ENCODE results near the gene OLR1.

The OLR1 gene

DNA sequence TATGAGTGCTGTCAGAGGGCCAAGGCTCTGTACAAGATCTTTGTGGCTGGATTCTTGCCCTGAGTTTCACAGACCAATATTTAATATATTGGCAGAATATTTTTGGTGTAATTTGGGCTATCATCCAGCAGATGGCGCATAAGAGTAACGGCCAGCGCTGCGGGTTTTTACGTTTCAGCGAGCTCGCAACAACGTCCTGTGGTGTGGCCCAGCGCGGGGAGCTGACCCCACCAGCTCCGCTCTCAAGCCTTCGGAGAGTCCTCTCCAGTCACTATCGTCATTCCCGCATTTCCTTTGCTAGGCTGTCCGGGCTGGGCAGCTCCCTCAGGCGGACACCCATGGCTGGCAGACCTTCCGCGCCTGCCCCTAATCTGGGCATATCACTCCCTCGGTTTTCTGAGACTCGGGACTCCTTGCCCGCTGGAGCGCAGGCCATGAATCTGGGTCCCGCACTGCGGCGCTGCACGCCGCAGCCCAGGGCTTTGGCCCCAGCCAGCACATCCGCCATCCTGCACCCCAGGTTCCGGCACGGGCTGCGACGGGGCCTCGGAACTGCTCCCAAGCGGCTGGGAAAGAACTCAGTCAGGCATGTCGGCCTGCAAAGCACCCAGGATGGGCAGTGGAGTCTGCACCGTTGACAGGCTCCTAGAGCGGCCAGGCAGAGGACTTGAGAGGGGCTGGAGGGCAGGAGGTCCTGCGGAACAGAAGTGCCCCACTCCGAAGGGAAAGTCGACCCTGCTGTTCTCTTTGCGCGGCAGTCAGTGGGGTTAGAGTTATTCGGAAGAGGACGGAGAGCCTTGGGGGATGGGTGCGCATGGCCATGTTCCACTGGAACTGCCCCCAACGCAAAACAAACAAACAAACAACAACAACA is 18.4 kb downstream of the OLR1 start:
- peak; percentile 25 for DNase-seq (ENCODE audit: low read depth, low spot score)

DNA sequence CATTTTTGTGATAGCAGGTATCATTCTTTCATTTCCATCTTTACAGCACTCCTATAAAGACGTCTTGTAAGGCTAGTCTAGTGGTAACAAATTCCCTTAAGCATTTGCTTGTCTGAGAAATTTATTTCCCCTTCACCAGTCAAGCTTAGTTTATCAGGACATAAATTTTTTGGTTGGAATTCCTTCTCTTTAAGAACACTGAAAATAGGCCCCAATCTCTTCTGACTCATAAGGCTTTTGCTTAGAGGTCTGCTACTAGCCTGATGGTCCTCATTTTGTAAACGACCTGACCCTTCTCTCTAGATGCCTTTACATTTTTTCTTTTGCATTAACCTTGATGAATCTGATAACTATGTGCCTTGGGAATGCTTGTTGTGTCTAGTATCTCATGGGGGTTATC is 20.3 kb downstream of the OLR1 start:
- no peak for DNase-seq (ENCODE audit: low read depth, low spot score)

DNA sequence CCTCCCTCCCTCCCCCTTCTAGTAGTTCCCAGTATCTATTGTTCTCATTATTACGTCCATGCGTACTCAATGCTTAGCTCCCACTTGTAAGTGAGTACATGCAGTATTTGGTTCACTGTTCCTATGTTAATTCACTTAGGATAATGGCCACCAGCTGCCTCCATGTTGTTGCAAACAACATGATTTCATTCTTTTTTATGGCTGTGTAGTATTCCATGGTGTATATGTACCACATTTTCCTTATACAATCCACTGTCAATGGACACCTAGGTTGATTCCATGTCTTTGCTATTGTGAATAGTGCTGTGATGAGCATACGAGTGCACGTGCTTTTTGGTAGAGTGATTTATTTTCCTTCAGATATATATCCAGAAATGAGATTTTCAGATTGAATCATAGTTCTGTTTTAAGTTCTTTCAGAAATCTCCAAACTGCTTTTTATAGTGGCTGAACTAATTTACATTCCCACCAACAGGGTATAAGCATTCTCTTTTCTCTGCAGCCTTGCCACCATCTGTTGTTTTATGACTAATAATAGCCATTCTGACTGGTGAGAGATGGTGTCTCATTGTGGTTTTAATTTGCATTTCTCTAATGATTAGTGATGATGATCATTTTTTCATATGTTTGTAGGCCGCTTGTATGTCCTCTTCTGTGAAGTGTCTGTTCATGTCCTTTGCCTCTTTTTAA is 24.1 kb downstream of the OLR1 start:
- no peak for DNase-seq (ENCODE audit: low read depth, low spot score)

DNA sequence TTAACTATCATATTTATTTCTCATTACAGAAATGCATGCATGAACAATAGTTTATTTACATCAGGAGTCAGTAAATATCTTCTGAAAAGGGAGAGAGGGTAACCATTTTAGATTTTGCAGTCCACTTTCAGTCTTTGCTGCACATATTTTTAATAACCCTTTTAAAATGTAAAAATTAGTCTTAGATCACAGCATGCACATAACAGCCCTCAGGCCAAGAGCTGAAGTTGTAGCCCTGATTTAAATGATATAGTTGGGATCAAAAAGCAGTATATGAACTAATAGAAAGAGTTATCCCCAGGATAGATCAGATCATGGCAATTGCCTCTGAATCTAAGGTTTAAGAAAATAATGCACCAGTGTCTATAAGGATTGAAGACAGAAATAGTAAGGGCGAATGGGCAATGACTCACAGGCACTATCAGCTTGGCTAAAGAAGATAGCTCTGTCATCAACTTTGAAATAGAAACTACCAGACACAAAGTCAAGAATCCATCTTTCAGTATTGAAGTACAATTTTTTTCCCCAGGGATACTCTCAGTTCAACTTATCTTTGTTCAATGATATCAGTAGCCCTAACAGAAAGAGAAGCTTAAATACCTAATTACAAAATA is 28.8 kb downstream of the OLR1 start:
- no peak for DNase-seq (ENCODE audit: low read depth, low spot score)

DNA sequence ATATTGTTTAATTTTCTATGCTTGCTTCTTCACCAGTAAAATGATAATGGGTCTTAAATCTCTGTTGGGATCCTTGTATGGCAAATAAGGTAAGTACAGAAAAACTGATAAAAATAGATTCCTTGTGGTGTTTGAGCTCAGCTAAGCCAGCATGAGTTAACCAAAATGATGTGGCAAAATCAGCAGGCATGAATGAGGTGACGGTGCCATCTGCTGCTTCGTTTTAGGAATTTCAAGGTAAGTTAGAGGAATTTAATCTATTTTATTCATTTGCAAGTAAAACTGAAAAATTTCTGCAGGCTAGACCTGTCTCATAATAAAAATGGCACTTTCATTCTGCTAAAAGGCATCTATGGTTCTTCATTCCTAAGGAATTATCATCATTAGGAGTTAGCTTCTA is 31.9 kb downstream of the OLR1 start:
- DNase-seq (ENCODE audit: low read depth, low spot score): no peak

DNA sequence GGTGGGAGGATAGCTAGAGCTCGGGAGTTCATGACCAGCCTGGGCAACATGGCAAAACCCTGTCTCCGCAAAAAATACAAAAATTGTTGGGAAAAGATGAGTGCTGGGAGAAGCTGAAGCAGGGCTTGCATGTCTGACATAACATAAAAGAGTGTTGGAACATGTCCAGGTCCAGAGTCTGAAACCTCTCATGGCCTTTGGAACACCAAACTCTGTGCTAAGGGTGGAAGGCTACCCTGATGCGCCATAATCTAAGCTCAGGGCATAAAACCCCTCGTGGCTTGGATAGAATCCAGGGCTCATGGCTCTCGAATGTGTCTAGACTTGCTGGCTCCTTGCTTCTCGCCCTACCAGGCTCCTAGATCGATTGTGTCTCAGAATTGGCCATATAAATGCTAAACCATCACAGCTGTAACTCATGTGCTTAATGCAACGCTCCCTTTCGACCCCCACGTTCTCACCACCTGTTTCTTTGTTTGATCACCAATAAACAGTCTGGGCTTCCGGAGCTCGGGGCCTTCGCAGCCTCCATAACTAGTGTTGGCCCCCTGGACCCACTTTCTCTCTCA is 35.2 kb downstream of the OLR1 start:
- no peak for DNase-seq (ENCODE audit: low read depth, low spot score)

DNA sequence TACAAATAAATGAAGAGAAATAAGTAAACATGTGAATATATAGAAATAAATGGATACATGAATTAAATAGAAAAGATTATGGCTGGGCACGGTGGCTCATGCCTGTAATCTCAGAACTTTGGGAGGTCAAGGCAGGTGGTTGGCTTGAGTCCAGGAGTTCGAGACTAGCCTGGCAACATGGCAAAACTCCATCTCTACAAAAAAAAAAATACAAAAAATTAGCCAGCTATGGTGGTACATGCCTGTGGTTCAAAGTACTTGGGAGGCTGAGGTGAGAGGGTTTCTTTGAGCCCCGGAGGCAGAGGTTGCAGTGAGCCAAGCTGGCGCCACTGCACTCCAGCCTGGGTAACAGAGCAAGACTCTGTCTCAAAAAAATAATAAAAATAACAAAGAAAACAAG is 36.8 kb downstream of the OLR1 start:
- no peak for DNase-seq (ENCODE audit: low read depth, low spot score)

DNA sequence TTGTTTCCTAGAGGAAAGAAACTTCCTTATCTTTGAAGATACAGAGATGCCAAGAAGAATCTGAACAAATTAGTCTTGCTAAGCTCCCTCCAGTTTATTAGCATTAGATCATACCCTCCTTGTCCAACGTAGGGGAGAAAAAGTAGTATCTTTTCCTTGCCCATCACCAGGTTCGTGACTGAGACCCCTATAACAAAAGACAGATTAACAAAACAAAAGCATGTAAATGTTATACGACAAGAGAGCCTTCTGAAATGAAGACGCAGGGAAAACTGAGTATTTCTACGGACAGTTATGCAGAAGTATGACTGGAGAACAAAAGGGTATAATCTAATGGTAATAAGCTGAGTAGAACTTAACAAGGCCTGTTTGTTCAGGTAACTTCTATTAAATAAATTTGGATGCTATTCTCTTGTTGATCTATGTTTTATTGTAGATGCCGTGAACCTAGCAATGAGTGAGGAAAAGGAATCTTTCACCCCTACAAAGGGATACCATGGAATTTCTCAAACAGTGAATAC is 39.0 kb downstream of the OLR1 start:
- DNase-seq (ENCODE audit: low read depth, low spot score): no peak

DNA sequence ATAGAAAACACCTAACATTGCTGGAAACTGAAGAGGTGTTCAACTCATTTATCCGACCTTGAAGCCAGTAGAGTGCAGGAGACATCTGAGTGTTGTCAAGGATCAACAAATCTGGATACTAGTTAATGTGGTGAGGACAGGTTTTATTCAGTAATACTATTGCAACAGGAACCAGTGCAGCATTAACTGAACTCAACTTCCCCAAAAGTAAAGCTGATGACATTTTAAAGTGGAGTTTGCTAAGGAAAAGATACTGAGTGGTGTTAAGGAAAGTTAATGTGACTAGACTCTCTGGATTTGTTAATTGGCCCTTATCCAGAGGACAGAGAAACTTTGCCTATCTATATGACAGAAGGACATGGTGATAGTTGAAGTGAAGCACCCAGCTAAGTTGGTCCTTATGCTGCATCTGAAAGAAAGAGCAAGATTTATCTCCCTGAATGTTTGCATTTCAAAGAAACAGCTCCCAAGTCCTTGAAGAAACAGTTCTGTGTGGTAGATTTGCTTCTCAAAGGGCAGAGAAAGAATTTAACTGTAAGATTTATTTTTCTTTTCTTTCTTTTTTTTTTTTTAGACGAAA is 40.7 kb downstream of the OLR1 start:
- no peak for DNase-seq (ENCODE audit: low read depth, low spot score)

DNA sequence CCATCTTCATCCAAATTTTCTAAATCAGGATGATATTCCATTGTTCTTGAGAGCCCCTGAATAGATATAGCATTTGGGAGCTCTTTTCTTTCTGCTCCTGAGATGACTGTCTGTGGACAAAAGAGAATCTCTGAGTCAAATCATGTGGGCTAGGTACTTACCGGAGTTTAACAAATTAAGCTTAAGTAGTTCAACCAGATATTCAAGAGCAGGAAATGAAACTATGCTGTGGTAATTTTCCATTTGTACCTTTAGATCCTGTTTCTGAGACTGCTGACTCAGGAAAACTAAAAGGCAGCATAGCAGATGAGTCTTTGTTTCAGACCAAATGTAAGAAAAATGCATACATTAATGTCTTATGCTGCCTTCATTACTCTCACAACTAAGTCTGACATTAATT is 41.9 kb downstream of the OLR1 start, which contains the start of gene CLEC7A:
Gene CLEC7A, minus strand, starts transcription at position 158 of the 400 bp plus-strand sequence. Its CDS starts 117 bp downstream, at position 41.
- no peak for DNase-seq (ENCODE audit: low read depth, low spot score)

DNA sequence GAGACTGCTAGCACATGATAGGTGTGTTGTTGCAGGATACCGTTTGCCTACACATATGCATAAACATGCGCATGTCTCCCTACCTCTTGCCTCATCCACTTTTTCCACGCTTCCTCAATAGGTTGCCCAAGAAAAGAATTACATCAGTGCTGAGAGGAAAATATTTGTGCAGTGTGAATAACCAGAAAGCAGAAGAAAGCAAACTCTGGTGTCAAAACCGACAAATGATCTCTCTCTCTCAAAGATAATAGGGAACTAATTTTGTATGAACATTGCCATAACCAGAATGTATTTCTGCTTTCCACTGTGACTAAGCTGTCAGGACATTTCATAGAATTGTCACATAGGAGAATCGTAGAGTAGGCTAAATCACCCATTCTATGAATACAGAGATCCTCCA is 43.2 kb downstream of the OLR1 start:
- no peak for DNase-seq (ENCODE audit: low read depth, low spot score)

DNA sequence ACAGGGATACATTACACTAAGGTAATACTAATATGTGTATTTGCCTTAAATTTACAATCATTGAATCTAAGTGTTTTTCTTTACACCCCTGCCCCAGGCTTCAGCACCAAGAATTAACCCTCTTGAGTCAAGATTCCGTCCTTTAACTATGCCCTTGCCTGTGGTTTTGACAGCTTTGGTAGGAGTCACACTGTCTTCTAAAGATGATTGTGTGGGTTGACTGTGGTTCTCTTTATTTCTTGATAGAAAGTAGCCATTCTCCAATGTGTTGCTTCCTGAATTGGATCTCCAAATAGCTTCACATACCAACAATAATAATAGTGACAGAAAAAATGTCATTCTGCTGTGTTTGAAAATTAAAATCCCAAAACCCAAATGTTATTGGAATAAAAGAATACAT is 45.5 kb downstream of the OLR1 start:
- no peak for DNase-seq (ENCODE audit: low read depth, low spot score)

DNA sequence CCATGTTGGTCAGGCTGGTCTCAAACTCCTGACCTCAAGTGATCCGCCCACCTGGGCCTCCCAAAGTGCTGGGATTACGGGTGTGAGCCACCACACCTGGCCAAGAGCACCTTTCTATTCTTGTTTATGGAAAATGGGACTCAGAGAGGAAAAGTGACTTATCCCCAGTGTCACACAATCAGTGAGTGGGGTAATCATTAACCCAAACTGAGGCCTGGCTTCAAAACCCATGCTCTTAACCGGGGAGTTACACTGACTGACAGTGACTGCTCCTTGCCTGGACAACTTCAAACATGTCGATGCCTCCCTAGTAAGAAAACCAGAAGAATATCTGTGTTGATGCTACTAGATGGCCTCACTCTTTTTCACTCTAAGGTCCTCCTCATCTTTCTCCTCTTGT is 49.2 kb downstream of the OLR1 start:
- DNase-seq (ENCODE audit: low read depth, low spot score): no peak

DNA sequence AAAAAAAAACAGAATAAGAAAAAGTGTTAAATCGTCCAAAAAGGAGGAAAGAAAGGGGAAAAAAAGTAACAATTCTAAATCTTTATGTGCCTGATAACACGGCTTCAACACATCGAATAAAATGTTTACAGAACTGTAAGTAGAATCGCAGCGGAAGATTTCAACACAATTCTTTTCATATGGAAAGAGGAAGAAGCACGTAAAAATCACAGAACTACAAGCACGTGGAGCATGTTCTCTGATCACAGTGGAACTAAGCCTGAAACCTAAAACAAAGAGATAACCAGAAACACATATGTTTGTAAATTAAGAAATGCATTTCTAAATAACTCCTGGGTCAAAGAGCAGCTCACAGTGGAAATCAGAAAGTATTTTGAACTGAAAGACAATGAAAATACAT is 50.7 kb downstream of the OLR1 start:
- DNase-seq (ENCODE audit: low read depth, low spot score): no peak

DNA sequence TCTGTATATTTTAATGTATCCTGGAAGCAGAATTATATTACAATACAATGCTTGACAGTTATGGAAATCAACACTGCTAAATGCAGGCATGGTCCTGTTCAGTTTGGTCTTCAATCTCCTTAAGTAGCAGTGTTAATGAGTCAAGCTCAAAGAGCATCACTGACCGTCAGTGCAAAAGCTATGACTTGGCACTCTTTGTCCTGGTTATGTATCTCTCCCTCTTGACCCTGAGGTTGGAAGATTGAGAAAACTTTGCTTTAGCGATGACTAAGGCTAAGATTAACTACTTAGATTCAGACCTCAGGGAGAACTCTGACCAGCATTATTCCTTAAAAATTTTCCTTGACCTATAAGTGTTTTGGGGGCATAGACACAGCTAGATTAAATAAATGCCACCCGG is 52.9 kb downstream of the OLR1 start:
- no peak for DNase-seq (ENCODE audit: low read depth, low spot score)

DNA sequence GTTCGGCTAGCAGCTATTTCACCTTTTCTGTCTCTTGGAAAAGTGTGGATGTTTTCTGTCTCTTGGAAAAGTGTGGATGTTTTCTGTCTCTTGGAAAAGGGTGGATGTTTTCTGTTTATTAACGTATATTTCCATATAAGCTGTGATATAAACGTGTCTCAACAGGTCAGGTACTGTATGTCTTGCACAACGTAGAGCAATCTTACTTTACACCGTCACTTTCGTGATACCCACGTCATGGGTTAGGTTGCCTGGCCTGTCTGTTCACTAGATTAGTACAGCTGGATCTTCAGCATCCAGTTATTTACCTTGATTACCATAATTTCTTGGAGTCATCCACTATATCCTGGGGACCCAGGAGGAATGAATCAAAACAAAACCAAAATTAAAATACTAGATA is 56.0 kb downstream of the OLR1 start:
- no peak for DNase-seq (ENCODE audit: low read depth, low spot score)

DNA sequence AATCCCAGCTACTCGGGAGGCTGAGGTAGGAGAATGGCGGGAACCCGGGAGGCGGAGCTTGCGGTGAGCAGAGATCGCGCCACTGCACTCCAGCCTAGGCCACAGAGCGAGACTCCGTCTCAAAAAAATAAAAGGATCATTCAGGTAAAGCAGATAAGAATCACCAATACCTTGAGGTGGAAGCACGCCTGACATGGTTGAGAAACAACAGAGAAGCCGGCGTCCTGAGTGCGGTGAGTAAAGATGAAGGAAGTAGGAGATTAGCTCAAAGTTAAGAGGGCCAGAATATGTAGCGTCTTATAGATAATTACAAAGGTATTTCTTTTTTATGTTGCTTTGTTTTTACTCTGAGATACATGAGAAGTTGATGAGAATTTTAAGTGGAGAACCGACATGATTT is 56.6 kb downstream of the OLR1 start:
- DNase-seq (ENCODE audit: low read depth, low spot score): no peak

DNA sequence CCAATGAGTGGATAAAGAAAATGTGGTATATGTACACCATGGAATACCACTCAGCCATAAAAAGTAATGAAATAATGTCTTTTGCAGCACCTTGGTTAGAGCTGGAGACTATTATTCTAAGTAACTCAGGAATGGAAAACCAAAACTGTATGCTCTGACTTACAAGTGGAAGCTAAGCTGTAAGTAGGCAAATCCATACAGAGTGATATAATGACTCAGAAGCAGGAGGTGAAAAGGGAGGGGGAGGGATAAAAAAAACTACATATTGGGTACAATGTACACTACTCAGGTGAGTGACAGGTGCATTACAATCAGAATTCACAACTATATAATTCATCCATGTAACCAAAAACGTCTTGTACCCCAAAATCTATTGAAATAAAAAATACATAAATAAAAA is 58.0 kb downstream of the OLR1 start:
- no peak for DNase-seq (ENCODE audit: low read depth, low spot score)

DNA sequence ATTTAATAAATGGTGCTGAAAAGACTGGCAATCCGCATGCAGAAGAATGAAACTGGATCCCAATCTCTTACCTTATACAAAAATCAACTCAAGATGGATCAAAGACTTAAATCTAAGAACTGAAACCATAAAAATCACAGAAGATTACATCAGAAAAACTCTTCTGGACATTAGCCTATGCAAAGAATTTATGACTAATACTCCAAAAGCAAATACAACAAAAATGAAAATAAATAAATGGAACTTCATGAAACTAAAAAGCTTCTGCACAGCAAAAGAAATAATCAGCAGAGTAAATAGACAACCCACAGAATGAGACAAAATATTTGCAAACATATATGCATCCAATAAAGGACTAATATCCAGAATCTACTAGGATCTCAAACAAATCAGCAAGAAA is 58.9 kb downstream of the OLR1 start:
- no peak for DNase-seq (ENCODE audit: low read depth, low spot score)

DNA sequence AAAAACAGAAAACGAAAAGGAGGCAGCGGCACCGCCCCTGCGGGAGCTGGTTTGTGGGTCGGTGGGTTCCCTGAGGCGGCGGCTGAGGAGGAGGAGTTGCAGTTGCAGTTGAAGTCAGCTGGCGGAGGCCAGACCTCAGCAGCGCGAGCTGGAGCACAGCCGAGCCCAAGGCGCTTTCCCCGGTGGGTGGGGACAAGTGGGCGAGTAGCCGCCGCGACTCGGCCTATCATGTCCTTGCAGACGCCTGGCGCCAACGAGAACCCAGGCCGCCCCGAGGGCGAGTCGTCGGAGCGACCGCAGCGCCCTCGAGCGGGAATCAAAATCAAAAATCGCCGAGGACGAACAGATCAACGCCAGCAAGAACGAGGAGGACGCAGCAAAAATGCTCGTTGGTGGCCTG is 60.5 kb downstream of the OLR1 start:
- DNase-seq (ENCODE audit: low read depth, low spot score): no peak

DNA sequence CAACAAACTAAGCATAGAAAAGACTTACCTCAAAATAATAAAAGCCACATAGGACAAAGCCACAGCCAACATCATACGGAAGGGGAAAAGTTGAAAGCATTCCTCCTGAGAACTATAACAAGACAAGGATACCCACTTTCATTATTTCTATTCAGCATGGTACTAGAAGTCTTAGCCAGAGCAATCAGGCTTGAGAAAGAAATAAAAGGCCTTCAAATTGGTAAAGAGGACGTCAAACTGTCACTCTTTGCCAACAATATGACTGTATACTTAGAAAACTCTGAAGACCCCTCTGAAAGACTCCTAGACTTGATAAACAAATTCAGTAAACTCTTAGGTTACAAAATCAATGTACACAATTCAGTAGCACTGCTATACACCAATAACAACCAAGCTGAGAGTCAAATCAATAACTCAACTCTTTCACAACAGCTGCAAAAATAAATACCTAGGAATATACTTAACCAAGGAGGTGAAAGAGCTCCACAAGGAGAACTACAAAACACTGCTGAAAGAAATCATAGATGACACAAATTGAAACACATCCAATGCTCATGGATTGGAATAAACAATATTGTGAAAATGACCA is 61.6 kb downstream of the OLR1 start:
- no peak for DNase-seq (ENCODE audit: low read depth, low spot score)

All from activated CD4-positive, CD25-positive, alpha-beta regulatory T cell treated with anti-CD3 and anti-CD28 coated beads, Interleukin-2, amount 50 U/mL, for 16 hours (primary cell).